Prostate gland (tissue), 2 donors: ENCODE results near the gene UPK3B.
"Not testable (repeated sequence)": the region's sequence is repeated elsewhere in the genome, so short reads cannot be mapped to it uniquely, and the experiment has no call there.

Source experiments
- POLR2AphosphoS5 ChIP-seq: sonication (generic); formaldehyde crosslinking; IDR thresholded peaks from one replicate; pipeline ENCODE4 v1.6.1; 2017; ENCODE audit warnings: antibody characterized with exemption
- TF ChIP-seq, protein P1 (sequence below), 4 experiments: fragments of 200-600 bp in 2 of 4; fragments of 450-650 bp in 2 of 4; sonication (generic) in 2 of 4; IDR thresholded peaks; 1 replicate in 3 of 4; 2 replicates in 1 of 4; pipeline ENCODE4 v1.5.1; 2016 to 2019; ENCODE audit warnings: antibody characterized with exemption in 4 of 4, mild to moderate bottlenecking in 2 of 4, moderate library complexity in 2 of 4

DNA sequence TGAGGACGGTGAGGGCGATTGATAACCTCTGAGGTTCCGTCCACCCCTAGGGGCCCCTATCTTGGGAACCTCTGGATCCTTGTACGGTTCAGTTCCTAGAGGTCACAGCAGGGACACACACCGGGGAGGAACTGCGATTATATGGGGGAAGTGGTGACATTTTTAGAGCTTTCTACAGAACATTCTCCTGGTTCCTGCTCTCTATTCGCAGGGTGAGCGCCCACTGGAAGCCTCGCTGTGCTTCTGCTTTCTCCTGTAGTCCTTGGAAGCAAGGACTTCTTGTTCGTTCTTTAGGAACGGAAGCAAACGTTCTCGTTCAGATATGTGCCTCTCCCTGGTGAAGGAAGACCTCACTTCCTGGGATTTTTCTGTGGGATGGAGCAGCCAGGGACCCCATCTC lies 22.4 kb upstream of the UPK3B start:
- not testable (repeated sequence) for TF ChIP-seq POLR2AphosphoS5
- TF ChIP-seq, protein P1, sequence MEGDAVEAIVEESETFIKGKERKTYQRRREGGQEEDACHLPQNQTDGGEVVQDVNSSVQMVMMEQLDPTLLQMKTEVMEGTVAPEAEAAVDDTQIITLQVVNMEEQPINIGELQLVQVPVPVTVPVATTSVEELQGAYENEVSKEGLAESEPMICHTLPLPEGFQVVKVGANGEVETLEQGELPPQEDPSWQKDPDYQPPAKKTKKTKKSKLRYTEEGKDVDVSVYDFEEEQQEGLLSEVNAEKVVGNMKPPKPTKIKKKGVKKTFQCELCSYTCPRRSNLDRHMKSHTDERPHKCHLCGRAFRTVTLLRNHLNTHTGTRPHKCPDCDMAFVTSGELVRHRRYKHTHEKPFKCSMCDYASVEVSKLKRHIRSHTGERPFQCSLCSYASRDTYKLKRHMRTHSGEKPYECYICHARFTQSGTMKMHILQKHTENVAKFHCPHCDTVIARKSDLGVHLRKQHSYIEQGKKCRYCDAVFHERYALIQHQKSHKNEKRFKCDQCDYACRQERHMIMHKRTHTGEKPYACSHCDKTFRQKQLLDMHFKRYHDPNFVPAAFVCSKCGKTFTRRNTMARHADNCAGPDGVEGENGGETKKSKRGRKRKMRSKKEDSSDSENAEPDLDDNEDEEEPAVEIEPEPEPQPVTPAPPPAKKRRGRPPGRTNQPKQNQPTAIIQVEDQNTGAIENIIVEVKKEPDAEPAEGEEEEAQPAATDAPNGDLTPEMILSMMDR (IDR thresholded peaks at IDR 0.05) = not testable (repeated sequence)
